ENCODE data around the gene SH2D6.

Gene SH2D6

DNA sequence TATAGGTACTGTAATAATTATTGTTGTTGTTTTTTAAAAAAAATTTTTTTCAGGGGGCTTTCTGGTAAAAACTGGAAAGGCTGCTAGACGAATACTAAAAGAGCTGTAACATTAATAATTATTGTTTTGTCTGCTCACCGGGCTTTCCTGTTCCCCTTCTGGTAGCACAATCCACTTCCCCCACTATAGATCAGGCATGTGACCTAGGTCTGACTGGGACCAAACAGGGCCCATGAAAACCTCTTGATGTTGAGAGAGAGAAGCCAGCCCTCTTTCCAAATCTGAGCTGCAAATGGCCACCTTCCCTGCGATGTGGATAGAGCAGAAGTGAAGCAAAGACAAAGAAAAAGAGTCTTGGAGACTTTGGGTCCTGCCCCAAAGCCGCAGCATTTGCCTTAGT, 23.4 kb downstream of the SH2D6 start:
- no peak overlapping the region for H3K4me3 ChIP-seq (replicated peaks in 1 of 2; ENCODE audit: low read depth in 2 of 2, low read length in 2 of 2)
- no peak for DNase-seq (ENCODE audit: low read depth in 2 of 2)
- TF ChIP-seq, protein P1, sequence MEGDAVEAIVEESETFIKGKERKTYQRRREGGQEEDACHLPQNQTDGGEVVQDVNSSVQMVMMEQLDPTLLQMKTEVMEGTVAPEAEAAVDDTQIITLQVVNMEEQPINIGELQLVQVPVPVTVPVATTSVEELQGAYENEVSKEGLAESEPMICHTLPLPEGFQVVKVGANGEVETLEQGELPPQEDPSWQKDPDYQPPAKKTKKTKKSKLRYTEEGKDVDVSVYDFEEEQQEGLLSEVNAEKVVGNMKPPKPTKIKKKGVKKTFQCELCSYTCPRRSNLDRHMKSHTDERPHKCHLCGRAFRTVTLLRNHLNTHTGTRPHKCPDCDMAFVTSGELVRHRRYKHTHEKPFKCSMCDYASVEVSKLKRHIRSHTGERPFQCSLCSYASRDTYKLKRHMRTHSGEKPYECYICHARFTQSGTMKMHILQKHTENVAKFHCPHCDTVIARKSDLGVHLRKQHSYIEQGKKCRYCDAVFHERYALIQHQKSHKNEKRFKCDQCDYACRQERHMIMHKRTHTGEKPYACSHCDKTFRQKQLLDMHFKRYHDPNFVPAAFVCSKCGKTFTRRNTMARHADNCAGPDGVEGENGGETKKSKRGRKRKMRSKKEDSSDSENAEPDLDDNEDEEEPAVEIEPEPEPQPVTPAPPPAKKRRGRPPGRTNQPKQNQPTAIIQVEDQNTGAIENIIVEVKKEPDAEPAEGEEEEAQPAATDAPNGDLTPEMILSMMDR (IDR thresholded peaks at IDR 0.05; ENCODE audit: low read depth, low read length): no peak

DNA sequence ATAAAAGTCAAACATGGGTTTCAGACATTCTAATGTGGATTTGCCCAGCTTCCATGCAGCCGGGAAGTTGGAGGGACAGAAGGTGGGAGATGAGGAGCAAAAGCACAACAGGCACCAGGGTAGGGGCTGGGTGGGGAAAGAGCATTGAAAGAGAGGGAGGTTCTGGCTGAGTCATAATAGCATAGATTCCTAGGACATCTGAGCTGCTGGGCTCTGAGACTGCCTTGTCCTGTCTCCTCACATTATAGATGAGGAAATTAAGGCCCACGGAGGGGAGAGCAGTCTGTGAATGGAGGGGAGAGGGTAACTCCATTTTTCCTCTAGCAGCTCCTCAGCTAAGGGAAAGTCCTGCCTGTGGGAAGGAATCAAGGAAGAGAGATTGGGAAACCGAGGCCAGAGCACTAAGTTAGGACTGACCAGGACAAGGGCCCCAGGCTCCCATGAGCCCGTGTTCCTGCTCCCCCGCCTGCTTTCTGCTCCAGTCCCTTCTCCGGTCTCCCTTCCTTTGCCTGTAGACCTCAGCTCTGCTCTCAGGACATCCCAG, 26.2 kb downstream of the SH2D6 start:
- no peak overlapping the region for H3K4me3 ChIP-seq (replicated peaks in 1 of 2; ENCODE audit: low read depth in 2 of 2, low read length in 2 of 2)
- TF ChIP-seq, protein P1 (IDR thresholded peaks at IDR 0.05; ENCODE audit: low read depth, low read length): no peak
- DNase-seq (ENCODE audit: low read depth in 2 of 2): peak; percentile 30 to 35

DNA sequence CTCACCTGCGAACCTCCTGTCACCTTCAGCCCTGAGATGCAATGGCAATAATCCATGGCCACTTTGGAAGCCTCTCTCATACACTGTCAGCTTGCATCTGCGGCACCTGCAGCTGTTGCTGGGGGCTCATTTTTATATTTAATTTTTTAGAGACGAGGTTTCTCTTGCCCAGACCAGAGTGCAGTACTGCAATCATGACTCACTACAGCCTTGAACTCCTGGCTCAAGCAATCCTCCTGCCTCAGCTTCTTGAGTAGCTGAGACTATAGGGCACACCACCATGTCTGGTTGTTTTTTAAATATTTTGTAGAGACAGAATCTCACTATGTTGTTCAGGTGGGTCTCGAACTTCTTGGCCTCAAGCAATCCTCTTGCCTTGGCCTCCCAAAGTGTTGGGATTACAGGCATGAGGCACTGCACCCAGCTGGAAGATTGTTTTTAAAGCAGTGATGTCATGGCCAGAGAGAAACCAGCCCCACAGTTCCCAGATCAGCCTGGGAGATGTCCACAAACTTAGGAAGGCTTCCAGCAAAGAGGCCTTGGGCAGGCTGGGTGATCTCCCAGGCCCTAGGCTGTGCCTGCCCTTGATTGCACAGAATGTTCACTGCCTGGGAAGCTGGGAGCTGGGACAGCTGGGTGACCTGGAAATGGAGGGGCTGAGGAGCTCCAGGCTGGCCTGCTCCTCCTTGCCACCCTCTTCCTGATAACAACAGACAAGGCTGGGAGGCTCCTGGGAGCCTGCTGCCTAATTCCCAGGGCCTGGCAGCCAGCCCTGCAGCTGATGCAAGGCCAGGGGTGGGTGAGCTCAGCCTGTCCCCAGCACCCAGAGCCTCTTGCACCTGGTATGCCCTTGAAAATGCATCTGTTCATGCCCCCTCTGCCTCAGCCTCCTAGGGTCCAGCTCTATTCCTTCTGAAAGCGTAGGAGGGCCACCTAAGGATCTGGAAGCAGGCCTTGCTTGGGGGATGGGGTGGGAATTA, 27.1 kb downstream of the SH2D6 start:
- peak; percentile 73 to 86 for DNase-seq (ENCODE audit: low read depth in 2 of 2)
- no peak overlapping the region for H3K4me3 ChIP-seq (replicated peaks in 1 of 2; ENCODE audit: low read depth in 2 of 2, low read length in 2 of 2)
- TF ChIP-seq, protein P1 (IDR thresholded peaks at IDR 0.05; ENCODE audit: low read depth, low read length): no peak

DNA sequence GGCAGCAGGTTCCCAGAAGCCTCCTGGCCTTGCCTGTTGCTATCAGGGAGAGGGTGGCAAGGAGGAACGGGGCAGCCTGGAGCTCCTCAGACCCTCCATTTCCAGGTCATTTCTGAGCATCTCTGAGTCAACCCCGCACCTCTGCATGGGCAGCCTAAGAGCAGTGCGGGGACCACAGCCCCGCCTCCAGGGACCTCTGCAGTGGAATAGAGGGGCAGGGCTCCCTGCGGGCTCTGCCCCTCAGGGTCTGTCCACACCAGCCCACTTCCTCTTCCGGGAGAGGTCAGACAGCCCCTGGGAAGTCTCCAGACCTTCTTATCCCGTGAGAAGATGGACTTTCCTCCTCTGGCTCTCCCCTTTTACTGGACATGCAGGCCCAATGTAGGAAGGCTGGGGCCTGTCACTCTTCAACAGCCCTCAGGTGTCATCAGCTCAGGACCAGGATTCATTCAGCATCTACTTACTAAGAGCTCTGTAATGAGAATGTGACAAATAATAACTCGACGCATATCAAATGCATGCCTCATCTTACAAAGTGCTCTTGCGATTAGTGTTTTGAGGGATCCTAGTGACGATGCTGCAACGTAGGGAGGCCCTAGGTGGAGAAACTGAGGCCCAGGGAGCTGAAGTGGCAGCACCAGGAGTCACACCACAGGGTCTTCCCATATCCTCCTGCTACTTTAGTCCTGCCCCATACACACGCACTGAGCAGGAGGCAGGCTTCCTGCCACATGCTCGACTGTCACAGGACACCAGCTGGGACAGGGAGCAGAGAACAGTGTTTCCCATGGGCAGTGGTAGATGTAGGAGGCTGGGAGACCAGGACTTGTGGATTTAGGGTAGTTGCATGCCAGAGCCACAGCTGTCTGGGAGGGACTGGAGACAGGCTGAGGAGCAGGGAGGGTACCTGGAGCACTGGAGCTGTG, 28.0 kb downstream of the SH2D6 start:
- TF ChIP-seq, protein P1 (IDR thresholded peaks at IDR 0.05; ENCODE audit: low read depth, low read length): no peak
- no peak overlapping the region for H3K4me3 ChIP-seq (replicated peaks in 1 of 2; ENCODE audit: low read depth in 2 of 2, low read length in 2 of 2)
- peak in 1 of 2 donors; percentile 13 for DNase-seq (ENCODE audit: low read depth in 2 of 2)

DNA sequence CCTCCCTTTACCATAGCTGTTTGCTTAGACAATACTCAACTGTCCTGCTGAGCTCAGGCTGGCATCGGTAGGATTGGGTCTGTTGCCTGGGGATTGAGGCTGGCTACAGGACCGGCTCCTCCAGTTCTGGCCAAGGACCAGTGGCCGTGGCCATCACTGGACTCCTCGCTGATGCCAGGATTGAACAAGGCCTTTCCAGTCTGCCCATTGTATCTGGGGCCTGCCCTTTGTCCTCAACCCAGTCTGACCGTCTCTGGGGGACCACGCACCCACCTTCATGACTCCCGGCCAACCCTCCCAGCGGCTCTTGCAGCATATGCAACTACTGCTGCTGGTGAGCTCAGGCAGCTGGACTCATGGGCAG, 28.7 kb downstream of the SH2D6 start:
- DNase-seq (ENCODE audit: low read depth in 2 of 2): no peak
- H3K4me3 ChIP-seq (replicated peaks in 1 of 2; ENCODE audit: low read depth in 2 of 2, low read length in 2 of 2): no peak overlapping the region
- TF ChIP-seq, protein P1 (IDR thresholded peaks at IDR 0.05; ENCODE audit: low read depth, low read length): no peak

DNA sequence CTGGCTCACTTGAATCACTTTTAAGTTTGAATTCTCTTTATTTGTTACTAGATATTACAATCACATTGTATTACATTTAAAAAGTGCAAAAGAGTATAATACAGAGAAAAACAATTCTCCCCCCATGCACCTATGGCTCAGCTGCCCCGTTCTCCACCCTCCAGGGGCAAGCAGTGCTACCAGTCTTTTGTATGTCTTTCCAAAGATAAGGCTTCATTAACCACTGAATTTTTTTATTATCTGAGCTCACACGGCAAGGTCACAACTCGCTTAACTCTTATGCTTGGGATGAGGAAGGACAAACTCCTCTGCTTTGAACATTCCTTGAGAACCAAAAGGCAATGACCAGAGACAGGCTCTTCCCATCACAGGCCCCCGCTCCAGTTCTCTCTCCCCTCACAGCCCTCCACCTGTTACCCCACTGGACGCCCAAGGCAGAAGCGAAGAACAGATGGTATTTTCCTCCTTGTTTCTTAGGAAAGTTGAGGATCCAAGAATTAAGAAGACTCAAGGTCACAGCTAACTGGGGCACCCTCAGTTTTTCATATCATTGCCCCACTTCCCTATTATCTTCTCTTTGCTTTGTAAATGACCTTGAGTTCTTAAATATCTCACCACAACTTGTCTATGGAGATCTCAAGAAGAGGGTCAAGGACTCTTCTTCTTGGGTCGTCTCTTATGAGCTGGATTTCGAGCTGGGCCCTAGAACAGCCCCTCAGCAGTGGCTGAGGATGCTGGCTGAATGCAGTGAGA, 30.1 kb downstream of the SH2D6 start:
- TF ChIP-seq, protein P1 (IDR thresholded peaks at IDR 0.05; ENCODE audit: low read depth, low read length): no peak
- no peak overlapping the region for H3K4me3 ChIP-seq (replicated peaks in 1 of 2; ENCODE audit: low read depth in 2 of 2, low read length in 2 of 2)
- no peak for DNase-seq (ENCODE audit: low read depth in 2 of 2)
